Peyer's patch (tissue), 4 donors: Measurements from ENCODE around the gene TRMT61A.

Experiments used
- CTCF ChIP-seq, 6 experiments: fragments of 450-650 bp in 4 of 6; fragments of 200-600 bp in 2 of 6; sonication (generic) in 1 of 6; IDR thresholded peaks; one replicate each; pipeline ENCODE4 v1.5.1; 2017 to 2019; ENCODE audit warnings: antibody characterized with exemption in 6 of 6, mild to moderate bottlenecking in 3 of 6, moderate library complexity in 1 of 6
- POLR2A ChIP-seq, 2 donors: fragments of 450-650 bp; IDR thresholded peaks; one replicate each; pipeline ENCODE4 v1.5.1; 2017; ENCODE audit warnings: antibody characterized with exemption in 2 of 2, mild to moderate bottlenecking in 2 of 2, moderate library complexity in 2 of 2

DNA sequence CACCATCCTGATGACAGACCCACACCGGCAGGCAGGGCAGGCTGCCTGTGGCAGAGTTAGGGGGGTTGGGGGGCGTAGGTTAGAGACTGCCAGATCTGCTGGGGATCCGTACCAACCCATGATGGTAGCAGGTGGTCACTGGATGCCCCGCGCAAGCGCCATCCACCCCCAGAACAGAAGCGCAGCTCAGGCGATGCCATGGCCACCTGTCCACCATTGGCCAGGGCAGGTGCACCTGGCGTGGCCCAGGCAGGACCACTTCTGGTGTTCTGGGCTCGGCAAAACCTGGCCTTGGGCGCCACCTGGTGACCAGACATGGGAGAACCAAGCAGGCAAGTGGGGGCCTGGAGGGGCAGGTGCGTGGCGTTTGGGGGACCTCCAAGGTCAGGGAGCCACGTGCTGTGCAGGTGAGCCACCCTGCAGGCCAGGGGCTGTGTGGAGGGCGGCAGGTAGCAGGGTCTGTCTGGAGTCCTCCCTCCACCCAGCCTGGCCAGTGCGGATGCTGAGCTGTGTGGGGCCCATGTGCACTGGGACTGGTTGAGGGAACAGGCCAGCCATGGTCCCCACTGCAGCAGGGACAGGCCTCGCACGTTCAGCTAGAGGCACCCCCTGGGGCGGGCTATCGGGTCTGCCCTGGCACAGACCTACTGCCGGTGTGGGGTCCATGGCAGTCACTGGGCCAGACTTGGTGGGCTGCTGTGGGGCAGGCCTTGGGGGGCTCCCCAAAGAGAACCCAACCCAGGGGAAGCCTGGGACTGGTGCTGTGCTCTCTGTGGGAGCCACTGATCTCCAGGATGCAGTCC, 17.9 kb downstream of the TRMT61A start:
- TF ChIP-seq POLR2A (IDR thresholded peaks at IDR 0.05) (no peak), CTCF (IDR thresholded peaks at IDR 0.05) (peak; percentile 76 to 95 (median 88))
